Measurements from ENCODE around the gene MUC12.

The MUC12 gene

DNA sequence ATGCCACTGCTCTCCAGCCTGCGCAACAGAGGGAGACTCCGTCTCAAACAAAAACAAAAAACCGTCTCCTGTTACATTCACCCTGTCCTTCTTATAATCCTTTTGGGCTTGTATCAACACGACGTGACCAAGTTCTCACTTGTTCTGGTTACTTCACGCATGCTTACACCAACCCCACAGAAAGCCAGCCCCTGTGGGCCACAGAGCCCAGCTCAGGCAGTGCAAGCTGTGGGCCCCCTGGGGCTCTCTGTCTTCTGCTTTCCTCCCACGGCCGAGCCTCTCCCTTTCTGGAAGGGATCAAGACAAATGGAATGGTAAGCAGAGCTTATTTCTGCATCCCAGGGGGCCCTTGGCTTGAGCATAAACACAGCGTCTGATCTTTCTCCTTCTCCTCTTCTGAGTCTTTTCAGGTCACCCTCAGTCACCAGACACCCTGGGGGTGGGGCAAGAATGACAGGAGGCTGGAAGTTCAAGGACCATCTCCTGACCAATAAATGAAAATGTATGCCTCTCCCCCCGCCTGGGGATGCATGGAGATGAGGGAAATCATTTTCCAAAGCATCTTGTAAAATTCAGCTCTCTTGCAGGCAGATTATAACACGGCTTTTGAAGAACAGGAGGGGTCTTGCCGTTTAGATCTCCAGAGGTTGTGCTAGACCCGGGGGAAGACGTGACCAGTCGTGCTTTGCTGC lies 96.9 kb downstream of the MUC12 start:
- no peak for DNase-seq

DNA sequence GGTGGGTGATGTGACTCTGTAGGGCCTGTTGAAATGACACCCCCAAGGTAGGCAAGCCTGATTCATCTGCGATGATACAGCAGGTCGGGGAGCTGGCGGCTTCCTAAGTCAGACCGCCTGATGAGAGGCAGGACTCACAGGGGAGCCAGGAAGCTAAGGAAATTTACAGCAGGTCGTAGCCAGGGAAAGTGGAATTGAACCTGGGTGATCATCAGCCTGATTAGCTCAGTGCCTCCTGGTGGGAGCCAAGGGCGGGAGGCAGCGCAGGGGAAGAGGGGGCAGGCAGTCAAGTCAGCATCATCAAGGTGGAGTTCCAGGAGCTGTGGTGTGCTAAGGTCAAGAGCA lies 97.4 kb downstream of the MUC12 start:
- no peak for DNase-seq

DNA sequence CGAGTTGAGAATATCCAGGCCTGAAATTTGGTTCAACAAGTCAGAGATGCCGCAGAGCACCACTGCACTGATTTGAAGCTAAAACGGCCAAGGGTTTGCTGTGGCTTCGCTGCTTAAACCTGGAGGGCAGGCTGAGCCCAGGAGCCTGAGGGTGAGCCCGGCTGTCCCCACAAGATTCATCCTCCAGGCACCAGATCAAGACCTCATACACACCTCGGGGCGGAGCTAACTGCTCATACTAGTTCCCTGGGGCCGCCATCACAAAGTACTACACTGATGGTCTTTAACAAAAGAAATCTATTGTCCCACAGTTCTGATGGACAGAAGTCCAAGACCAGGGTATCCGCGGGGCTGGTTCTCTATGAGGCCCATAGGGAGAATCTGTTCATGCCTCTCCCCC lies 99.0 kb downstream of the MUC12 start:
- no peak for DNase-seq
